Measurements from ENCODE around the gene SKAP1. TPM values are rescaled to one million over a fixed set of nuclear protein-coding genes. Genes with fewer than 3 reads are reported as not detected.

SKAP1 gene
- total RNA-seq, 1 experiment from 2014 or later, result not detected

GRCh38 chr17:48162306-48162934 is 267.6 kb downstream of the SKAP1 start:
- TF ChIP-seq CTCF (IDR thresholded peaks at IDR 0.05; ENCODE audit: unreplicated experiment), result no peak
- BruUV-seq (replicated peaks), result no TSS peak
- Mint-ChIP-seq H3K9me3 (ENCODE audit: unreplicated experiment) (no peaks in the 10 kb centered on the region), H3K27ac (ENCODE audit: low read depth, unreplicated experiment) (no peak overlapping the region), H3K4me3 (ENCODE audit: unreplicated experiment) (no peak overlapping the region), H3K4me1 (ENCODE audit: insufficient read depth, unreplicated experiment) (no peaks in the 10 kb centered on the region), H3K27me3 (ENCODE audit: insufficient read depth, unreplicated experiment) (peaks cover 38% of the 10 kb centered on the region), H3K36me3 (ENCODE audit: insufficient read depth, unreplicated experiment) (no peaks in the 10 kb centered on the region)
- DNase-seq (ENCODE audit: unreplicated experiment), result no peak
- ChIA-PET POLR2A (no interaction called here), CTCF (interaction anchor here (0.6 to 0.9 kb wide), 2 partner anchors 15 to 97 kb away, joined by 3 read pairs; no protein-coding TSS in a partner anchor)
- intact Hi-C loops (cut with micrococcal nuclease), result no loop called here

GRCh38 chr17:48161127-48161905 is 268.7 kb downstream of the SKAP1 start:
- H3K27ac Mint-ChIP-seq (ENCODE audit: low read depth, unreplicated experiment), result no peak overlapping the region
- no peaks in the 10 kb centered on the region for H3K36me3 Mint-ChIP-seq (ENCODE audit: insufficient read depth, unreplicated experiment)
- intact Hi-C loops (cut with micrococcal nuclease), result no loop called here
- CTCF ChIA-PET, result interaction anchor here (0.6 to 1.1 kb wide), 3 partner anchors 98 to 425 kb away, joined by 3 read pairs; no protein-coding TSS in a partner anchor
- BruUV-seq (replicated peaks), result no TSS peak
- H3K4me3 Mint-ChIP-seq (ENCODE audit: unreplicated experiment), result no peak overlapping the region
- H3K27me3 Mint-ChIP-seq (ENCODE audit: insufficient read depth, unreplicated experiment), result peaks cover 27% of the 10 kb centered on the region
- POLR2A ChIA-PET, result interaction anchor here (0.6 kb wide), 1 partner anchor 116 kb away, joined by 3 read pairs; no protein-coding TSS in a partner anchor
- H3K4me1 Mint-ChIP-seq (ENCODE audit: insufficient read depth, unreplicated experiment), result no peaks in the 10 kb centered on the region
- DNase-seq (ENCODE audit: unreplicated experiment), result no peak
- H3K9me3 Mint-ChIP-seq (ENCODE audit: unreplicated experiment), result no peaks in the 10 kb centered on the region
- TF ChIP-seq CTCF (IDR thresholded peaks at IDR 0.05; ENCODE audit: unreplicated experiment), result no peak

- no peak for DNase-seq (ENCODE audit: unreplicated experiment)
- CTCF ChIA-PET, result interaction anchor here (0.6 to 1.1 kb wide), 2 partner anchors 23 to 31 kb away, joined by 3 to 5 read pairs; no protein-coding TSS in a partner anchor
- no peaks in the 10 kb centered on the region for H3K36me3 Mint-ChIP-seq (ENCODE audit: insufficient read depth, unreplicated experiment)
- no TSS peak for BruUV-seq (replicated peaks)
- H3K4me3 Mint-ChIP-seq (ENCODE audit: unreplicated experiment), result no peak overlapping the region
- POLR2A ChIA-PET, result interaction anchor here (1.0 to 1.2 kb wide), 2 partner anchors 33 to 79 kb away, joined by 3 read pairs; no protein-coding TSS in a partner anchor
- no peak for TF ChIP-seq CTCF (IDR thresholded peaks at IDR 0.05; ENCODE audit: unreplicated experiment)
- peaks cover 18% of the 10 kb centered on the region for H3K27me3 Mint-ChIP-seq (ENCODE audit: insufficient read depth, unreplicated experiment)
- intact Hi-C loops (cut with micrococcal nuclease), result no loop called here
- no peaks in the 10 kb centered on the region for H3K4me1 Mint-ChIP-seq (ENCODE audit: insufficient read depth, unreplicated experiment)
- H3K9me3 Mint-ChIP-seq (ENCODE audit: unreplicated experiment), result no peaks in the 10 kb centered on the region
- H3K27ac Mint-ChIP-seq (ENCODE audit: low read depth, unreplicated experiment), result no peak overlapping the region
These were observed 269.6 kb downstream of the SKAP1 start for GRCh38 chr17:48160177-48161081.

Data from MCF 10A (cell line).